ENCODE measurements around the gene CCPG1.

DNA sequence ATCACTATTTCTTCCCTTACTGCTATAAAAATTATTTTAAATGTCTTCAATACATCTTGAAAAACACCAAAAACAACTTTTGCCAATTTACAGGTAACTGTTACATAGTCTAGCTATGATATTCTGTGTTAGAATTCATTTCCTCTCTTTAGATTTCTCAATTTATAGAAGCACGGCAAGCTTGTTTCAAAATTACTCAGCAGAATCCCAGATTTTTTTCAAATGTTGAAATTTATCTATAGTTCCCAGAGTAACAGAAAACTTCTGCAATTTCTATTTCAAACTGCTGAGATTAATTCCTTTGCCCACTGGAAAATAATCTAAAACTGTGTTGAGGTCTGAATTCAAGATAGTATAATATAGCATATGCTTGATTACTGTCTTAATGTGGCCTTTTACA, 41.2 kb downstream of the CCPG1 start:
- TF ChIP-seq TAF1 (IDR thresholded peaks at IDR 0.05; ENCODE audit: borderline replicate concordance, low read depth, low read length) (no peak), POLR2A (IDR thresholded peaks at IDR 0.05; ENCODE audit: low read depth, low read length) (no peak), POLR2AphosphoS5 (IDR thresholded peaks at IDR 0.05; ENCODE audit: low read depth, low read length) (no peak)

Measured in GM12892 (cell line).